HG03196 (cell line): Measurements from ENCODE around the gene ANKFN1.

ENCODE experiments used
- ATAC-seq: cut with Tn5 transposase; IDR thresholded peaks from one replicate; pipeline ENCODE4 v1.9.1; 2021; ENCODE audit not compliant: unreplicated experiment

The ANKFN1 gene

GRCh38 chr17:56434610-56435009 lies 281.3 kb downstream of the ANKFN1 start:
- ATAC-seq, result no peak

DNA sequence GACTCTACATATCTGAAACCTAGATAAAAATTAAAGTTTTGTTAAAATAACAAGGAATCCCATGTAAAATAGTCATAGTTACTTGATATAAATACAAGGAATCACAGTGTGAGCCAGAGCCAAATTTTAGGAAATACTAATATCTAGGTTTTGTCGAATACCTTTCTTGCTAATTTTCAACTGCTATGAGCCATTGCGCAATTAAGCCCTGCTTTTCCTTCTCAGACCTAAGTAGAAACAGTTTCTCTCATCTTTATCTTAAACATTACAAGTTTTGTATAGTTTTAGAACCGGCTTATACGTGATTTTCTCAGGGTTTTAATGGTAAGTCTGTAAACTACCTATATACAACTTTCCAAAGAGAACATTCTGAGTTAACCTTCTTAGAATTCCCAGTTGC lies 282.9 kb downstream of the ANKFN1 start:
- no peak for ATAC-seq

DNA sequence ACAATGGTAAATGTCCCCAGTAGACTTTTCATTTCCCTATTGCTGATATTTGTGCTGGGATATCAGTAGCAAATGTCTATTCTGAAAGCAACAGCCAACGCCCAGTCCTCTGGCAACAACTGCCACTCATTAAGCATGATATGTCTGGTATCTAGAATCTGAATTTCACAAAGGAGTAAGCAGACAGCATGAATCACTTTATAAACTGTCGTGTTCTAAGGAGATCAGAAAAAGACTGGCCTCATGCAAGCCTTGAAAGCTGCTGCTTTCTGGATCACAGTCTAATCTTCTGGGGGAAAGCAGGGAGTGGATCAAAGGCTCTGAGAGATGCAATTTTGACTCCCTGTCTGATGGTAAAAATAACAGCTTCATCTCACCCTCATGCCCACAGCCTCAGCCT lies 287.1 kb downstream of the ANKFN1 start:
- ATAC-seq, result no peak

DNA sequence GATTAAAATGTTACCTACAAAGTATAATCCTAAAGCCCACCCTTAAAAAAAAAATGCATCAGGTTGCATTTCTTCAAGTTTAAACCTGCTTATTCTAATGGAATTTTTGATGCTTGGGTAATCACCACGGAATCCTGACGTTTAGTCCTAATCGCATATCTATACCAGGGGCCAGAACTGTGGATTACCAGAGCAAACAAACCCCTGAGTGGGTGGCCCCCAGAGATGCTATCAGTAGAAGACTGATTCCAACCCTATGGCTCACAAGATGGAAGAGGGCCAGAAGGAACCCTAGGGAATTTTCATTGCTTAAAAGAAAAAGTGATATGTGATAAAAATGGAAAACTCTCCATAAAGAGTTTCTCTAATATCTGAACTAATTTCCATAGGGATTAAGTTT lies 288.0 kb downstream of the ANKFN1 start:
- ATAC-seq, result no peak

DNA sequence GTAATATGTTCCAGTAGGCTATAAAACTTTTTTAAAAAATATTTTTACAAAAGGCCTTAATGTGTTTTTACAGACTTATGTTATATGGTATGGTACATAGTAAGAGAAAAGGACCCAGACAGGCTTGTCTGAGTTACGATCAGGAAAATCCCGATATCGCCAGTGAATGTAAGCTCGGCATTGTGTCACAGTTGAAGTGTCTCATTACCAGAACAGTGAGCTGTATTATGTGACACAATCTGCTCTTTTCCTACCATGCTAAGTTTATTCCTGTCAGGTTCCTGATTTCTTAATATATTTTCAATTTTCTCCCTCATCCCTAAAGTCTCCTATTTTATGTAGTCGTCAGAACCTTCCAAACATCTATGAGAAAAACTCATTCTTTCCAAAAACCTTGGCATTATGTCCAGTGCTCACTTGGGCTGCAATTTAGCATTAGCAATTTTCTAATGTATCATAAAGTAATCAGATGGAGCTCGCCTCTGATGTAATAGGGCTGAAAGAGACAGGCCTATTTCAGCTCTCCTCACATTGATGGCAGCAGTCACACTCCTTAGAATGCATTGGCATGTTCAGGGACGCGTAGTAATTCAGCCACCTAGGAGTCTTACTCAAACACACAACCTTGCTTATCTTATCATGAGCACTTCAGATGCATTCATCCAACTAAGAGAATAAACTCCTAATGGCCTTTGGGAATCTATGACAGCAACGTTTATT lies 292.6 kb downstream of the ANKFN1 start:
- ATAC-seq, result no peak

GRCh38 chr17:56447171-56447570 lies 293.9 kb downstream of the ANKFN1 start:
- no peak for ATAC-seq

GRCh38 chr17:56448371-56448770 lies 295.1 kb downstream of the ANKFN1 start:
- ATAC-seq, result no peak

- no peak for ATAC-seq
Measured at GRCh38 chr17:56449176-56449575, 295.9 kb downstream of the ANKFN1 start.

DNA sequence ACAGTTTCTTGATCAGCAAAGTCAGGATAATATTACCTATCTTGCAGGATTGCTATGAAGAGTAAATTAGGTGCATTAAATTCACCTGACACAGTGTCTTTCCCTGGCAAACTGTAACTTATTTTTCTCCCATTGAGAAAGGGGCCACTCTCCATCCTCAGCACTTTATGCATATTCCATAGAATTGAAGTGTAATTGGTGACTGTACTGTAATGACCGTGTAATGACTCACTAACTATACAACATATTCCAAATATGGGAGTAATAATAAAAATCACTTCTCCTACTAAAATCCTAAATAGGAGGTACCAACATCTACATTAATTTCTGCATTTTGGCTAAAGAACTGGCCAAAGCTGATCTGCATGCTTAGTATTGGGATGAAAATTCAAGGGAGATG lies 298.4 kb downstream of the ANKFN1 start:
- no peak for ATAC-seq

DNA sequence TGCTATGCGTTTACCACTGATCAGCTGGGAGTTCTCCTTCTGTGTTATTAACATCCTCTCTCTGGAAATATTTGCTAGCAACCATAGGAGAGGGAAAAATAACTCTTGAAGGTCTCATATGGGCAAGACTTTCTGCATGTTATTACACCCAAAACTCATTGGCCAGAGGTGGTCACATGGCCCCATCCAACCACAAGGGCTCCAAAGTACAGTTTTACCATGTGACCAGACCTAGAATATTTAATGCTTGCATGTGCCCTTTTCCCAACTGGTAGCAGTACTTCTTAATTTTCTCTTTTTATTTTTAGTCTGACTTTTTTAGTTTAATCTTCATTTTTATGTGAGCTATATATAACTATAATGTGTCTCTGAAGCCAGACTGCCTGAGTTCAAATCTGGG lies 299.2 kb downstream of the ANKFN1 start:
- no peak for ATAC-seq

- no peak for ATAC-seq
Measured at GRCh38 chr17:56457501-56457900, 304.2 kb downstream of the ANKFN1 start.

DNA sequence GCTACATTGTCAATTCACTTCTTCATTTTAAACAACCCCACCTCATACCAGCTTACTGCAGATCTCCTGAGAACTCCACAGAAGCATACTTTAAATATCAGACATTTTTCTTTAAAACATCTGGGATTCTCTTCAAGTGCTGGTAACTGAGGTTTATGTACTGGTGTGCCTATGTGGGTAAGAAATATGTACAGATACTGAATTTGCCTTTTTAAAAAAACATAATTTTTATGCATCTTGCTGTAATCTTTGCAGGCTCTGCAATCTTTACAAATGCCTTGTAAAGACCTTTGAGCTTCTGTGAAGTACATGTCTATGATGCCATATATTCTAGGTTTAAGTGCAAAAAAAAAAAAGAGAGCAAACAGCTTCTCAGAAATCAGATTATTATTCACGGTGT lies 312.6 kb downstream of the ANKFN1 start:
- ATAC-seq, result no peak

GRCh38 chr17:56468840-56469239 lies 315.6 kb downstream of the ANKFN1 start:
- ATAC-seq, result no peak

DNA sequence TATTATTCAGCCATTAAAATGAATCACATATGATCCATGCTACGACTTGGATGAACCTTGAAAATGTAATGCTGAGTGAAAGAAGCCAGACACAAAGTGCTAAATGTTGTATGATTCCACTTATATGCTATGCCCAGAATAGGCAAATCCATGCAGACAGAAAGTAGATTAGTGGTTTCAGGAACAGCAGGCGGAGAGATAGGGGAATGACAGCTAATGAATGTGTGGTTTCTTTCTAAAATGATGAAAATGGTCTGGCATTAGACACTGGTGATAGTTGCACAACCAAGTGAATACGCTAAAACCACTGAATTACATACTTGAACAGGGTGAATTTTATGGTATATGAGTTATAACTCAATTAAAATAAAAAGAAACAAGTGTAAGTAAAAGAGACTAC lies 318.4 kb downstream of the ANKFN1 start:
- no peak for ATAC-seq

GRCh38 chr17:56475116-56475515 lies 321.8 kb downstream of the ANKFN1 start:
- no peak for ATAC-seq

DNA sequence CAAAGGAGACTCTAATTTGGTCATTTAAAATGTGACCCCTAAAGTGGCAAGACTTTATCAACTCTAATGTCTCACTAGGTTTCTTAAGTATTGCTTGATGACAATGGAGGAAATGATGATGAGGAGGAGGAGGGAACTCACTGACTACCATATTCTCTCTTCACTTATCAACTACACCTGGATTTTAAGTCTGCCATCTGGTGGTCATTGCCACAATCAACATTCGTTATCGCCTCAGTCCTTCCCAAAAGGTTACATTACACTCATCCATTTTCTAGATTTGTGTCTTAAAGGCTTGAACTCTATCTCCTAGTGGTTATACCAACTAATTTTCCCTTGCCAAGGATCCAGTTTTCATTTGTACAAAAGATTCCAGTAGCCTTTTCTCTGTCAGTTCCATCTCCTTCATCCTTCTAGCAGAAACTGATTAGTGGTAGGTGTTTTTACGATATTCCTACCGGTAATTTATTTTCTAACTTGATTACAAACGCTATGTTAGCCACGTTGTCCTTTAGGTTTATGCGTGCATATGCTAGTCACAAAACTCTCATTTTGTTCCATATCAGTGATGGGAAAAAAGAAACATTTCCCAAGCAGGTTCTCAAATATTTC lies 325.7 kb downstream of the ANKFN1 start:
- ATAC-seq, result no peak

GRCh38 chr17:56480501-56480900 lies 327.2 kb downstream of the ANKFN1 start:
- ATAC-seq, result no peak

- no peak for ATAC-seq
Measured at GRCh38 chr17:56481659-56482058, 328.4 kb downstream of the ANKFN1 start.

- ATAC-seq, result no peak
Measured at GRCh38 chr17:56482229-56482628, 329.0 kb downstream of the ANKFN1 start.

DNA sequence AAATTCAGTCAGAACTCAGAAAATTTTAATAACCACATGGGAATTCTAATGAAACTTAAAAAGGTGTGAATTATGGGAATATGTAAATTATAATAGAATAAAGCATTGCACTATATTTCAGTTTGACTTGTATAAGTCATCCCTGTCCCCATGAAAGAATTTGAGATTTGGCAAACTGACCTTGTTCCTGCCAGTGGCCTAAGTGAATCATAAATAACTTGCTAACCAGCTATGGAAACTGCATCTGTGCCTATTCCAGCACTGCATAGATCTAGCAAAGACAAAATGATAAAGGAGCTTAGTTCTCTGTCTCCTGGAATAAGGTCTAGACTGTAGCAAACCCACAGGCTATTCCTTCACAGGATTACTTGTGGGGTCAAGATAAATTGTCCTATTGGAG lies 333.5 kb downstream of the ANKFN1 start:
- ATAC-seq, result no peak

- ATAC-seq, result no peak
Measured at GRCh38 chr17:56488800-56489199, 335.5 kb downstream of the ANKFN1 start.

- ATAC-seq, result no peak
Measured at GRCh38 chr17:56489980-56490379, 336.7 kb downstream of the ANKFN1 start.

GRCh38 chr17:56495556-56495955 lies 342.3 kb downstream of the ANKFN1 start:
- no peak for ATAC-seq
